Right cardiac atrium (tissue), 5 donors: ENCODE data around the gene PRTN3. TPM values are rescaled to one million over a fixed set of nuclear protein-coding genes. Genes with fewer than 3 reads are reported as not detected.
"Not testable (repeated sequence)": the region's sequence is repeated elsewhere in the genome, so short reads cannot be mapped to it uniquely, and the experiment has no call there.

Experiments used
- ATAC-seq, 2 donors: fragments of 200-7000 bp; cut with Tn5 transposase; one replicate each; pipeline versions ENCODE4 v1.8.0 to v1.9.1; 2020; ENCODE audit warnings: moderate library complexity in 2 of 2, mild to moderate bottlenecking in 1 of 2
- DNase-seq, 3 donors: peaks; one replicate each; pipeline ENCODE4 v3.0.0-alpha.2; 2020
- H3K27ac ChIP-seq: one replicate; pipeline ENCODE4 v1.5.1; 2013; ENCODE audit warnings: mild to moderate bottlenecking, low read length, control low read depth, moderate library complexity
- H3K27me3 ChIP-seq: one replicate; pipeline ENCODE4 v1.6.1; 2013; ENCODE audit not compliant: control insufficient read depth, insufficient read depth
- H3K4me1 ChIP-seq: one replicate; pipeline ENCODE4 v1.6.1; 2013; ENCODE audit warnings: low read length; ENCODE audit not compliant: control insufficient read depth, insufficient read depth
- H3K4me3 ChIP-seq: one replicate; pipeline ENCODE4 v1.5.1; 2013; ENCODE audit warnings: low read length, control low read depth
- H3K9me3 ChIP-seq: one replicate; pipeline ENCODE4 v1.6.1; 2013; ENCODE audit warnings: low read length; ENCODE audit not compliant: control insufficient read depth
- WGBS: extraction: QIAGEN DNeasy Blood & Tissue Kit; methylation state at CpG from one replicate; pipeline ENCODE4 v1.1.7; 2013; 5-methylcytosine and 5-hydroxymethylcytosine counted together
- intact Hi-C, 4 donors: fragments of 100-400 bp; cut with DNase I; formaldehyde crosslinking; loops; one replicate each; pipeline versions ENCODE4 v1.11.0 to v1.14.0; 2022 to 2023
- polyA plus RNA-seq: library from polyadenylated mRNA; stranded (reverse); fragments of 200-250 nt; gene quantifications from one replicate; pipeline ENCODE4 v1.2.3, GENCODE V29; 2013
- total RNA-seq, 4 donors: library from RNA; stranded (reverse); fragmentation: NEBNext Ultra II Directional; extraction: Animal tissue kit (Norgen Biotek cat#: 25700); gene quantifications; one replicate each; pipeline ENCODE4 v1.2.1, GENCODE V29; 2021
- donor health status: healthy with polysubstance abuse.
- donor health status: DM: no; HTN: yes; CAD: no.
- donor health status: DM: no; HTN: no; CAD: no.
- donor health status: DM: no; HTN: yes; CAD: no; lungs with severe emphysema.
- donor health status: DM: yes; HTN: yes; CAD: no.

The PRTN3 gene
- total and polyA plus RNA-seq, 5 donors, result not detected

DNA sequence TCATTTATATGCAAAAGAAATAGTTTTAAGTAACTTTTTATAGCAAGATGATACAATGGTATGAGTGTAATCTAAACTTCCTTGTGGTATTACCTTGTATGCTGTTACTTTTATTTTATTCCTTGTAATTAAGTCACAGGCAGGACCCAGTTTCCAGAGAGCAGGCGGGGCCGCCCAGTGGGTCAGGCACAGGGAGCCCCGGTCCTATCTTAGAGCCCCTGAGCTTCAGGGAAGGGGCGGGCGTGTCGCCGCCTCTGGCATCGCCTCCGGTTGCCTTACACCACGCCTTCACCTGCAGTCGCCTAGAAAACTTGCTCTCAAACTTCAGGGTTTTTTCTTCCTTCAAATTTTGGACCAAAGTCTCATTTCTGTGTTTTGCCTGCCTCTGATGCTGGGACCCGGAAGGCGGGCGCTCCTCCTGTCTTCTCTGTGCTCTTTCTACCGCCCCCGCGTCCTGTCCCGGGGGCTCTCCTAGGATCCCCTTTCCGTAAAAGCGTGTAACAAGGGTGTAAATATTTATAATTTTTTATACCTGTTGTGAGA, 29.2 kb upstream of the PRTN3 start:
- no peak for DNase-seq
- Histone ChIP-seq H3K27ac (no peak overlapping the region), H3K27me3 (no peaks in the 10 kb centered on the region), H3K4me3 (no peak overlapping the region), H3K9me3 (no peaks in the 10 kb centered on the region), H3K4me1 (no peaks in the 10 kb centered on the region)
- 94% methylated on average over 20 of the region's 20 CpGs for WGBS
- intact Hi-C loops, result no loop called here
- no peak for ATAC-seq

DNA sequence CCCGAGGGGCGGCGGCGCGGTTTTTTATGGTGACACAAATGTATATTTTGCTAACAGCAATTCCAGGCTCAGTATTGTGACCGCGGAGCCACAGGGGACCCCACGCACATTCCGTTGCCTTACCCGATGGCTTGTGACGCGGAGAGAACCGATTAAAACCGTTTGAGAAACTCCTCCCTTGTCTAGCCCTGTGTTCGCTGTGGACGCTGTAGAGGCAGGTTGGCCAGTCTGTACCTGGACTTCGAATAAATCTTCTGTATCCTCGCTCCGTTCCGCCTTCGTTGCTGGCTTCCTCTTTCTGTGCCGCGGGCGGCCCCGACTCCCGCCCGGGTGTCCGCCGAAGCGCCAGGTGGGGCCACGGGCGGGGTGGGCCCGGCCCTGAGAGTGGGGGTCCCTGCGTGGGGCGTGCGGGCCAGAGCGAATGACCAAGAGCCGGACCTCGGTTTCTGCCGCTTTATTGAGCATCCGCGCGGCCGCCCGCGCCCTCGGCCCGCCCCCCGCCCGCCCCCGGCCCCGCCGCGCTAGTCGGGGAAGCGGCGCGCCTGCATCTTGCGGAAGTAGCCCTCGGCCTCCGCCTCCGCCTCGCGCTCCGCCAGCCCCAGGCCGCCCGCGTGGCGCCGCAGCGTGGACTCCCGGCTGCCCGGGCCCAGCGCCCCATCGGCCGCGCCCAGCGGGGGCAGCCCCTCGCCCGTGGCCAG, 28.6 kb upstream of the PRTN3 start:
- peak in 1 of 3 donors; percentile 56 for DNase-seq
- no peaks in the 10 kb centered on the region for H3K4me1 ChIP-seq
- H3K4me3 ChIP-seq, result no peak overlapping the region
- H3K27ac ChIP-seq, result no peak overlapping the region
- WGBS, result 90% methylated on average over 80 of the region's 80 CpGs
- intact Hi-C loops, result no loop called here
- H3K27me3 ChIP-seq, result no peaks in the 10 kb centered on the region
- ATAC-seq, result no peak
- H3K9me3 ChIP-seq, result no peaks in the 10 kb centered on the region

DNA sequence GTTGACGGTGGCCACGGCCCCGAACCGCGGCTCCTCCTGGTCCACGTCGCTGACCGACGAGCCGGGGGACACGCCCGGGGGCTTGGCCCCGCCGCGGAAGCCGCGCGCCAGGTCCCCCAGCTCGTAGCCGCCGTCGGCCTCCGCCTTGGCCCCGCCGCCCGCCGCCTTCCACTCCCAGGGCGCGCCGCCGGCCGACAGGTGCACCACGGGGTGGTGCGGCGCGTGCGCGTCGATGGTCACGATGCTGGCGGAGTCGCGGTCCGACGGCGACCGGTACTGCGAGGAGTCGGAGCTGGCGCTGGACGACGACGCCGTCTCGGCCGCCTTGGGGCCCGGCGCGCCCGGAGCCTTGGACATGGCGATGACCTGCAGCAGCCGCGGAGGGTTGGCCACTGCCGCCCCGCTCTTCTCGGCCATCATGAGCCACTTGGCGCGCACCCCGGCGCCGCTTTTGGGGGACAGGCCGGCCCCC, 28.0 kb upstream of the PRTN3 start:
- peak in 1 of 3 donors; percentile 60 for DNase-seq
- 91% methylated on average over 72 of the region's 72 CpGs for WGBS
- ATAC-seq, result no peak
- Histone ChIP-seq H3K27me3 (no peaks in the 10 kb centered on the region), H3K4me1 (no peaks in the 10 kb centered on the region), H3K4me3 (no peak overlapping the region), H3K27ac (no peak overlapping the region), H3K9me3 (no peaks in the 10 kb centered on the region)
- intact Hi-C loops, result no loop called here

DNA sequence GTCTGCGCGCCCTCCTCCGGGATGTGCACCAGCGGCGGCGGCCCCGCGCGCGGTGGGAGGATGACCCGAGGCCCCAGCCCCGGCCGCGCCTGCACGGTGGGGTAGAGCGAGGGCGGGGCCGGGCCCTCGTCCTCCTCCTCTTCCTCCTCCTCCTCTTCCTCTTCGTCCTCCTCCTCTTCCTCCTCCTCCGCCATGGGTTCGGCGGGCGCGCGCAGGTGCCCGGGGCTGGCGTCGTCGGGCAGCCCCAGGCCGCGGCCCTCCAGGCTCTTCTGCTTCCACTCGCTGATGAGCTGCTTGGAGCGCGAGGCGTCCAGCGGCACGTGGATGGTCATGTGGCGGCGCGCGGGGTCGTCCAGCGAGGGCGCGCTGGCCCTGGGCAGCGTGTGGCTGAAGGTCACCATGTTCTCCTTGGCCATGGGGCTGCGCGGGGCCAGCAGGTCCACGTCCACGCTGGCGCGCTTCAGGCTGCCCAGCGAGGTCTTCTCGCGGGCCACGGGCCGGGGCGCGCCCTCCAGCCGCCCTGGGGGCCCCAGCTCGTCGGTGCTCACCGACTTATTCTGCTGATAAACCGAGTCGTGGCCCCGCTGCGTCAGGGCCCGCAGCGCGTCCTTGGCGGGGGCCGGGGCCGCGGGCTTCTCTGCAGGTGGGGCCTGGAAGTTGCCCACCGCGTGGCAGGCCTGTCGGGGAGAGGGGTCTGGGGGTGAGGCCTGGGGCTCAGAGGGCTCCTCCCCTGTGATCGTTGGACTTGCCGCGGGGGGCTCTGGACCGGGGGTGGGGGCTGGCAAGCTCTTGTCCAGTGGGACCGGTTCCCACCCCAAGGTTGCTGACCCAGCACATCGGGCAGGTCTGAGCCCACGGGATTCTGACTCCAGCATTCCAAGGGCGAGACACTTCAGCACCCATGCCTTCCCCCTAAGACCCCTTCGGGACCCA, 27.3 kb upstream of the PRTN3 start:
- Histone ChIP-seq H3K27ac (no peak overlapping the region), H3K4me1 (no peaks in the 10 kb centered on the region), H3K27me3 (no peaks in the 10 kb centered on the region), H3K4me3 (no peak overlapping the region), H3K9me3 (no peaks in the 10 kb centered on the region)
- WGBS, result 92% methylated on average over 87 of the region's 87 CpGs
- intact Hi-C loops, result no loop called here
- DNase-seq, result peak in 1 of 3 donors; percentile 53
- peak; percentile 13 to 27 for ATAC-seq

DNA sequence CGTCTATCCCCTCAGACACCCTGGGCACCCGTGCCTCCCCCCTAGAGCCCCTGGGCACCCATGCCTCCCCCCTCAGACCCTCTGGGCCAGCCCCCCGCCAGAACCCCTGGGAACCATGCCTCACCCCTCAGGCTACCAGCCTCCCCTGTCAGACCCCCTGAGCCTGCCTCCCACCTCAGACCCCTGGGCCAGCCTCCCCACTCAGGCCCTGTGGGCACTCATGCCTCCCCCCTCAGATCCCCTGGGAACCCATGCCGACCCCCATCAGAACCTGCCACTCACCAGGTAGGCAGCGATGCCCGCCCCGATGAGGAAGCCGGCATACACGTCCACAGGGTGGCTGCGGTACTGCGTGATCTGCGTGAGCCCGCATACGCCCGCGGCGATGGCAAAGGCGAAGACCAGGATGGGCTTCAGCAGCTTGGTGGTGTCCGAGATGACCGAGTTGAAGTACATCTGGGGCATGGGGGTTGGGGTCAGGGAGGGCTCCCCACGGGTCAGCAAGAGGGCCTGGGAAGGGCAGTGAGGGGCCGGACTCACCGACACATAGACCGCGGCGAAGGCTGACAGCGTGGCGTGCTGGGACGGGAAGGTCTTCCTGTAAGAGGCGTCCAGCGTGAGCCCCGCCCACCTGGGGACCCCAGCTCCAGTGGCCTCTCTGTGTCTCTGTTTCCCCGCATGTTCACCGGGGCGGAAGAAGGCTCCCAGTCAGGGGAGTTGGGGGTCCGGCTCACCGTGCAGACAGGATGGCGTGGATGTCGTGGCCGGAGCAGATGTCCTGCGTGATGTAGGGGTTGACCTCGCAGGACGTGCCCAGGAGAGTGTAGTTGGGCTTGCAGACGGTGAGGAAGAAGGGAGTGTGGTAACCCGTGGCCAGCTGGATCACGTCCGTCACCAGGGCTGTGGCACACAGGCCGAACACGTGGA, 26.4 kb upstream of the PRTN3 start:
- Histone ChIP-seq H3K4me3 (no peak overlapping the region), H3K4me1 (no peaks in the 10 kb centered on the region), H3K27me3 (no peaks in the 10 kb centered on the region), H3K9me3 (no peaks in the 10 kb centered on the region), H3K27ac (no peak overlapping the region)
- ATAC-seq, result peak; percentile 14 to 35
- WGBS, result 90% methylated on average over 49 of the region's 49 CpGs
- intact Hi-C loops, result no loop called here
- DNase-seq, result peak in 1 of 3 donors; percentile 57

DNA sequence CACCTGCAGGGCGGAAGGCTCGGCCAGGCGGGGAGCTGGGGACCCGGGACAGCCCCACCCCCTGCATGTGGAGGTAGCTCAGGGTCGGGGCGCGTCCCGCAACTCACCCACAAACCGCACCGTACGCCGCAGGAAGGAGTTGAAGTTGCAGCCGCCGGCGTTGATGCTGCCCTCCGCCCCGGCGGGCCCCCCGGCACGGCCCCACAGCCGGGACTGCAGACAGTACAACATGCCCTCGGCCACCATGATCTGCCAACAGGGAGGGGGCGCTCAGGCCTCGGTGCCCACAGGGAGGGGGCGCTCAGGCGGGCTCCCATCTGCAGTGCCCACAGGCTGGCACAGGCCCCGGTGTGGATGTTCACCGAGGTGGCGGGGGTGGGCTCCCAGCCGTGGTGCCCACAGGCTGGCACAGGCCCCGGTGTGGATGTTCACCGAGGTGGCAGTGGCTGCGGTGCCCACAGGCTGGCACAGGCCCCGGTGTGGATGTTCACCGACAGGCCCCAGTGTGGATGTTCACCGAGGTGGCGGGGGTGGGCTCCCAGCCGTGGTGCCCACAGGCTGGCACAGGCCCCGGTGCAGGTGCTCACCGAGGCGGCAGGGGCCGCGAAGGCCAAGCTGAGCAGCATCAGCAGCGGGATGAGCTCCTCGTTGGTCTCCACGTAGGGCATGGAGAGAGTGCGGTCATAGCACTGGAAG, 25.6 kb upstream of the PRTN3 start:
- intact Hi-C loops, result no loop called here
- Histone ChIP-seq H3K4me1 (no peaks in the 10 kb centered on the region), H3K27ac (no peak overlapping the region), H3K9me3 (no peaks in the 10 kb centered on the region), H3K4me3 (no peak overlapping the region), H3K27me3 (no peaks in the 10 kb centered on the region)
- ATAC-seq, result peak in 1 of 2 donors; percentile 11
- DNase-seq, result peak in 1 of 3 donors; percentile 59
- WGBS, result 95% methylated on average over 47 of the region's 47 CpGs

DNA sequence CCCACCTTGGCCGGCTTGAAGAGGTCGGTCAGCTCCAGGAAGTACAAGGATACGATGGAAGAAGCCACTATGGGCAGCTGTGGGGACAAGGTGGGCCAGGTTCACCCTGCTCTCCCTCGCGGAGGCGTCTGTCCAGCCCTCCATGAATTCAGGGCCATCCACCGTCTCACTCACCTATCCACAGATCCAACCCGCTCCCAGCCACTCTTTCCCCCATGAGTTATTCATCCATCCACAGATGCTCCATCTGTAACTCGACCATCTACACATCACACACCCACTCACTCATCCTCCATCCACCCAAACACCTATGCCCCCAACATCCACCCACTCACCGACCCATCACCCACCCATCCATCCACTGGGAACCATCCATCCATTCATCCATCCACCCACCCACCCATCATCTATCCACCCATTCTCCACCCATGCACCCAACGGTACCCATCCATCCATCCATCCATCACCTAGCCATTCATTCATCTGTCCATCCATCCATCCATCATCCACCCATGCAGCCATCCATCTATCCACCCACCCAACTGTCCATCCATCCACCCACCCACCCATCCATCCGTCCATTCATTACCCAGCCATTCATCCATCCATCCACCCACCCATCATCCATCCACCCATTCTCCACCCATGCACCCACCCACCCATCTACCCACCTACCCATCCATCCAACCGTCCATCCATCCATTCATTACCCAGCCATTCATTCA, 24.9 kb upstream of the PRTN3 start:
- intact Hi-C loops, result no loop called here
- Histone ChIP-seq H3K27me3 (no peaks in the 10 kb centered on the region), H3K4me1 (no peaks in the 10 kb centered on the region), H3K4me3 (no peak overlapping the region), H3K27ac (no peak overlapping the region), H3K9me3 (no peaks in the 10 kb centered on the region)
- peak in 1 of 2 donors; percentile 2 for ATAC-seq
- 96% methylated on average over 13 of the region's 13 CpGs for WGBS
- DNase-seq, result no peak

DNA sequence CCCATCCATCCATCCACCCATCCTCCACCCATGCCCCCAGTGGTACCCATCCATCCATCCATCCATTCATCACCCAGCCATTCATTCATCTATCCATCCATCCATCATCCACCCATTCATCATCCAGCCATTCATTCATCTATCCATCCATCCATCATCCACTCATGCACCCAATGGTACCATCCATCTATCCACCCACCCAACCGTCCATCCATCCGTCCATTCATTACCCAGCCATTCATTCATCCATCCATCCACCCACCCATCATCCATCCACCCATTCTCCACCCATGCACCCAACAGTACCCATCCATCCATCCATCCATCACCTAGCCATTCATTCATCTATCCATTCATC, 24.3 kb upstream of the PRTN3 start:
- no peak overlapping the region for H3K4me3 ChIP-seq
- WGBS, result 86% methylated on average over 2 of the region's 2 CpGs
- intact Hi-C loops, result no loop called here
- no peaks in the 10 kb centered on the region for H3K9me3 ChIP-seq
- no peaks in the 10 kb centered on the region for H3K27me3 ChIP-seq
- DNase-seq, result no peak
- no peak for ATAC-seq
- no peak overlapping the region for H3K27ac ChIP-seq
- H3K4me1 ChIP-seq, result no peaks in the 10 kb centered on the region

DNA sequence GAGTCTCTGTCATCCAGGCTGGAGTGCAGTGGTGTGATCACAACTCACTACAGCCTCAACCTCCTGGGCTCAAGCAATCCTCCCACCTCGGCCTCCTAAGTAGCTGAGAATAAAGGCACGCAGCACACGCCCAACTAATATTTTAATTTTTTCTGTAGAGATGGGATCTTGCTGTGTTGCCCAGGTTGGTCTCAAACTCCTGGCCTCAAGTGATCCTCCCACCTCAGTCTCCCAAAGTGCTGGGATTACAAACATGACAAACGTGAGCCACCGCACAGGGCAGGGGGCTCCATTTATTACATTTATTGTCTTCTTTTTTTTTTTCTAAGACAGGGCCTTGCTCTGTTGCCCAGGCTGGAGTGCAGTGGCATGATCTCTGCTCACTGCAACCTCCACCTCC, 20.6 kb upstream of the PRTN3 start:
- H3K27ac ChIP-seq, ATAC-seq, intact Hi-C loops, H3K4me3 ChIP-seq, H3K4me1 ChIP-seq, DNase-seq, H3K9me3 ChIP-seq, H3K27me3 ChIP-seq: not testable (repeated sequence)
- WGBS, result 95% methylated on average over 5 of the region's 5 CpGs
